Mesothelial cell of epicardium (in vitro differentiated cells): ENCODE results near the gene ATG101. TPM values are rescaled to one million over a fixed set of nuclear protein-coding genes. Genes with fewer than 3 reads are reported as not detected.

Experiments
- DNase-seq, 2 experiments: peaks; one replicate each; pipeline ENCODE4 v3.0.0; 2021; ENCODE audit warnings: low spot score in 2 of 2; ENCODE audit not compliant: unreplicated experiment in 2 of 2
- H3K27ac Mint-ChIP-seq: 2 replicates; pipeline ENCODE4 v1.8.0; 2021; ENCODE audit warnings: mixed read lengths
- H3K27me3 Mint-ChIP-seq: 2 replicates; pipeline ENCODE4 v1.8.0; 2021; ENCODE audit warnings: low read depth, mixed read lengths
- H3K36me3 Mint-ChIP-seq: 2 replicates; pipeline ENCODE4 v1.8.0; 2021; ENCODE audit warnings: mixed read lengths
- H3K4me1 Mint-ChIP-seq: 2 replicates; pipeline ENCODE4 v1.8.0; 2021; ENCODE audit warnings: mixed read lengths
- H3K4me3 Mint-ChIP-seq: 2 replicates; pipeline ENCODE4 v1.8.0; 2021; ENCODE audit warnings: mild to moderate bottlenecking, moderate library complexity, mixed read lengths
- H3K9me3 Mint-ChIP-seq: 2 replicates; pipeline ENCODE4 v1.8.0; 2021; ENCODE audit warnings: mixed read lengths
- CTCF ChIP-seq: fragments of 200-600 bp; sonication (generic); IDR thresholded peaks from one replicate; pipeline ENCODE4 v1.5.0; 2021; ENCODE audit warnings: antibody characterized with exemption; ENCODE audit not compliant: unreplicated experiment
- total RNA-seq: library from RNA; stranded (reverse); gene quantifications from 3 replicates; pipeline ENCODE4 v1.2.1, GENCODE V29; 2021

ATG101 gene
- total RNA-seq, 1 donor from 2014 or later = 32.8 TPM

- no peak overlapping the region for H3K4me3 Mint-ChIP-seq
- no peak for TF ChIP-seq CTCF
- H3K9me3 Mint-ChIP-seq = no peaks in the 10 kb centered on the region
- peaks cover 2% of the 10 kb centered on the region for H3K4me1 Mint-ChIP-seq
- DNase-seq = no peak
- peaks cover 3% of the 10 kb centered on the region for H3K27me3 Mint-ChIP-seq
- H3K36me3 Mint-ChIP-seq = peaks cover 2% of the 10 kb centered on the region
- no peak overlapping the region for H3K27ac Mint-ChIP-seq
Observed at GRCh38 chr12:52056801-52057637, 12.8 kb upstream of the ATG101 start.

DNA sequence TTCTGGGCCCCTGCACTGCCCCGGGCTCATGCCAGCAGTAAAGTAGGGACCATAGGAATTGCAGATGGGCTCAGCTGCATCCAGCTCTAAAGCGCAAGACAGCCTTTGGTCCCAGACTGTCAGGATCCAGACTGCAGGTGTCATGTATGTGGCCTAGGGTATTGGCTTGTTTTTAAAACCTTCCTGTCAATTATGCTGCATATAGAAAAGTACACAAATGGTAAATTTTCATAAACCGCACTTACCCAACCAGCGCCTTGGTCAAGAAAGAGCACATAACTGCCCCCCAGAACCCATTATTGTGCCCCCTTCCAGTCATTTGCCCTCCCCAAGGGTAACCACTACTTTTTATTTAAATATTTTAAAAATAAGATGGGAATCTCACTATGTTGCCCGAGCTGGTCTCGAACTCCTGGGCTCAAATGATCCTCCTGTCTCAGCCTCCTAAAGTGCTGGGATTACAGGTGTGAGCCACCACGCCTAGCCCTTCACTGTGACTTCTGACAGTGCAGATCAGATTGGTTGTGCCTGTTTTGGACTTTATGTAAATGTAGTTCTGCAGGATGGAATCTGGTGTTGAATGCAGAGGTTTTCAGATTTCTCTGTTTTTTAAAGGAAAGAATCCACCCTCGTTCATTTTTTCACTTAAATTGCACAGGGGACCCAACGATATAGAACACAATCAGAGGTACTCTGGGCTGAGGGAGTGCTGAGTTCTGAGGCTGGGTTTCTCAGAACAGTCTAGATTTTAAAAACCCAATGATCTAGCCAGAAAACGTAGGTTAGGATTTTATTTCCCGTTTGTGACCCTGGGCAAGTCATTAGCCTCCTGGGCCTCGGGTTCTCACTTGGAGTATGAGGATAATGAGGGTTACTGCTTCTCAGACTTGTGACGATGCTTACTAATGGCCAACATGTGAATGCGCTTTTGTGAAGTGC, 11.9 kb upstream of the ATG101 start:
- peaks cover 2% of the 10 kb centered on the region for H3K36me3 Mint-ChIP-seq
- no peaks in the 10 kb centered on the region for H3K4me1 Mint-ChIP-seq
- H3K27me3 Mint-ChIP-seq = peaks cover 2% of the 10 kb centered on the region
- H3K4me3 Mint-ChIP-seq = no peak overlapping the region
- no peak for DNase-seq
- no peak for TF ChIP-seq CTCF
- H3K27ac Mint-ChIP-seq = no peak overlapping the region
- no peaks in the 10 kb centered on the region for H3K9me3 Mint-ChIP-seq

GRCh38 chr12:52058631-52059361, 11.0 kb upstream of the ATG101 start:
- peaks cover 4% of the 10 kb centered on the region for H3K27me3 Mint-ChIP-seq
- H3K27ac Mint-ChIP-seq = no peak overlapping the region
- TF ChIP-seq CTCF = no peak
- peaks cover 2% of the 10 kb centered on the region for H3K36me3 Mint-ChIP-seq
- no peaks in the 10 kb centered on the region for H3K9me3 Mint-ChIP-seq
- no peak overlapping the region for H3K4me3 Mint-ChIP-seq
- H3K4me1 Mint-ChIP-seq = no peaks in the 10 kb centered on the region
- no peak for DNase-seq

GRCh38 chr12:52059582-52060497, 9.9 kb upstream of the ATG101 start:
- Mint-ChIP-seq H3K27ac (no peak overlapping the region), H3K9me3 (no peaks in the 10 kb centered on the region)
- DNase-seq = no peak

More at GRCh38 chr12:52059582-52060497, 9.9 kb upstream of the ATG101 start:
- Mint-ChIP-seq H3K27me3 (peaks cover 9% of the 10 kb centered on the region), H3K4me3 (no peak overlapping the region), H3K36me3 (peaks cover 2% of the 10 kb centered on the region), H3K4me1 (no peaks in the 10 kb centered on the region)
- no peak for TF ChIP-seq CTCF
